Stimulated activated CD8-positive, alpha-beta memory T cell treated with anti-CD3 and anti-CD28 coated beads, Interleukin-7, amount 100 ng/mL, for 1 hour (primary cell): ENCODE results near the gene LIFR.

Experiments used
- DNase-seq, 2 donors: peaks; one replicate each; pipeline ENCODE4 v3.0.0-alpha.2; 2020; ENCODE audit warnings: low read depth in 2 of 2

The LIFR gene

DNA sequence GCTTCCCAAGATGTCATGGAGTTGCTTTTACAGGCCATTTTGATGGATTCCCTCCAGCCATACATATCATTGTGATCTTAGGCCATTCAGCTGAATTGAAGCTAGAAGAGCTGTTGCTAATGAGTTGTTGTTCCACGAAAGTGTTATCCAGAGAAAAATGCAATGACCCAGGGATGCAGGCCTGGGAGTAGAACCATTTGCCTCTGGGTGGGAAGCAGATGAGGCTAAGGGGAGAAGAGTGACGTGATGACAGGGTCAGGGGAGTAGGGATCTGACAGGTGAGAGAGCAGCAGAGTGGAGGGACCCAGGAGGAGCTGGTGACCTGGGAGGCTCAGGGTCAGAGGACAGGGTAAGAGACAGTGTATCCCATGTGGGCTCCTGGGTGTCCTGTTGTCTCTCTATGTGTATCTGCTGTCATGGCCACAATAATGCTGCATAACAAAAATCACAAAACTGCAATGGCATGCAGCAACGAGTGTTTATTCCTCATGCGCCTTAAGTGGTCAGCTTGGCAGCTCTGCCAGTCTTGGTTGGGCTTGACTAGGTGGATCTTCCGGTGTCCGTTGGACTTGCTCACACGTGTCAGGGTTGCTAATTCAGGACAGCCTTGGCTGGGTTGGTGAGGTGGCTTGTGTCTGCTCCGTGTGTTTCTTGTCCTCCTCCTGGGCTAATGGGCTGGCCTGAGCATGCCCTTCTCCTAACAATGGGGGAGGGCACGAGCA is 90.6 kb downstream of the LIFR start:
- DNase-seq, result no peak

DNA sequence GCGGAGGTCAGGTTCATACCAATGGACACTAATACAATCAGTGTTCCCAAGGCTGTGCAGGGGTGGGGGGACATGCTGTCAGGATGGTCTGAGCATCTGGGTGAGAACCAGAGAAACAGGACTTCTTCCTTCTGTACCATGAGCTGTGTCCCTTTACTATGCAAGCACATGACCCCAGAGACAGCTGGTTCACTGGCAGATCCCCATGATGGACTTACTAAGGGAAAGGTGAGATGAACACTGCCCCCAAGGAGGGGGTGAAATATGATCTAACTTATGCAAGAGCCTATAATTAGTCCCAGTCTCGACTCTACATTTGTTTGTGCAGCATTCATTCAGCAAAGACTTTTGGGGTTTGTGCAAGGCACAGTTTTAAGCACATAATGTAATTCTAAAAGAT is 91.4 kb downstream of the LIFR start:
- no peak for DNase-seq

DNA sequence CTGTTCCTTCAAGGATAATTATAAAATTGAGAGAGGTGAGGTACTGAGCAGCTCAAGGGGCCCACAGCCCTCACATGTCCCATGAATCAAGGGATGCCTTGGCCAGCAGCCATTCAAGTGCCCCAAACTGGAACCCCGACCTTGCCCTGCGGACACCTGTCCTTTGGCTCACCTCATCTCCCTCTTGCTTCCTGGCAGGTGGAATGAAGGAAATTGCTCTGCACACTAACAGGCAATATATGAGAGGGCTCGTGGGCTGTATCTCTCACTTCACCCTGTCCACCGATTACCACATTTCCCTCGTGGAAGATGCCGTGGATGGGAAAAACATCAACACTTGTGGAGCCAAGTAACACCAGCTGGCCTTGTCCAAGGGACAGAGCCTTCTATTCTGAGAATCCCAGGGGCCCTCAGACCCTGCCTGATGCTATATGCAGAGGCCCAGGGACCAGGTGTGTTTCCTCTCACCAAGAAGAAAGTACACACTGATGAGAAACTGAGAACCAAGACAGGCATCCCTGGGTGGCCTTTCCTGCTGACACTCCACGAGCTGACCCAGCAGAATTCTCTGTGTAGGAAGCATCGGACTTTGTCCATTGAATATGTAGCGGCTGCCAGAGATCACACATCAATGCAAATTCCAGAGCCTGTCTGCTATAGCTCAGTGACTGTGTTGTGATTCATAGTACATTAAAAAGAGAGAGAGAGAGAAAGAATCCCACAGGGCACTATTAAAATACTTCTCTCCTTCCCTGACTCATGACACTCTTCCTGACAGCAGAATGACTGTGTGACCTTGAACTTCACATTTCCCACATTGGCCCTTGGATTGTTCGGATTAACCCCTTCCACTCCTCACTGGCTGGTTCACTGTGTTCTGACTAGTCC is 92.6 kb downstream of the LIFR start:
- DNase-seq, result no peak

DNA sequence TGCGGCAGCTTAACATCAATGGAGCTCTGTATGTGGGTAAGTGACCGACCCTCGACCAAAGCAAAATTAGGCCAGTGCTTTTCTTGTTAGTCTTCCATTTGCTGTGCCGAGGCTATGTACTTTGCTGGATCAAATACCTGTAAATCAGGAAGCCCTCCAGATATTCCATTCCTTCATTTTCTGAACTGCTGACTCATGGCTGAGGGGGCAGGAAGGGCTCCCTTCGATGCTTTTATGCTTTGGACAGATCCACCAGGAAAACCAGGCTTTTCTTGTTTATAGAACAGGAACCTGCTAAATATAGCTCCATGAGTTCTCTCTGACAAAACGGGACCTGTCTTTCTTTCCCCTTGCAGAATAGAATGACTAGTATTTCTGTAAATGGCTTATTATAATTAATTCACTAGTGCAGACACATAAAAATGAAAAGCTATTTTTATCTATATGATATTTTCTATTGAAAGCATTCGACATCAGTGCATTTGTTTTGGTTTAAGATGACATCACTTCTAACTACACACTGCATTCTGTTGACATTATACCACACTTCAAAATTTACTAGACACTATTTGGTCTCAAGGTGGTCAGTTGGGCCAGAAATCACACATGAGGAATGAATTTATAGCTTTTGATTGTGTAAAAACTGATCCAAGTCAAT is 93.3 kb downstream of the LIFR start:
- no peak for DNase-seq

DNA sequence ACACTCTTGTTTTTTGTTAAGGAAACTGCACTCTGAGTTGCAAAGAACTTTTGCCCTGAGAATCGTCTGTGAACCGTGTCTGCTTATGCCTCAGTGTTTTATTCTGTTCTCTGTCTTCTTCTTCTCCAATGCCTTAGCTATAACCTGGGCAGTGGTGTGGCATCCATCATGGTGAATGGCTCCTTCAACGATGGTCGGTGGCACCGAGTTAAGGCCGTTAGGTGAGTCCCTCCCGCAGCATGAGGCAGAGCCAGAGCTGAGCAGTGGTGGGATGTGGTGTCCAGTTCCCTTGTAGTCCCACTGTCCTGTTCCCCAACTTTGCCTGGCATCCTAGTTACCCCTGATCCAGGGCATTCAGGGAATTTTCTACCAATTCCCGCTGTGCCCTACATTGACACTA is 98.3 kb downstream of the LIFR start:
- DNase-seq, result no peak

DNA sequence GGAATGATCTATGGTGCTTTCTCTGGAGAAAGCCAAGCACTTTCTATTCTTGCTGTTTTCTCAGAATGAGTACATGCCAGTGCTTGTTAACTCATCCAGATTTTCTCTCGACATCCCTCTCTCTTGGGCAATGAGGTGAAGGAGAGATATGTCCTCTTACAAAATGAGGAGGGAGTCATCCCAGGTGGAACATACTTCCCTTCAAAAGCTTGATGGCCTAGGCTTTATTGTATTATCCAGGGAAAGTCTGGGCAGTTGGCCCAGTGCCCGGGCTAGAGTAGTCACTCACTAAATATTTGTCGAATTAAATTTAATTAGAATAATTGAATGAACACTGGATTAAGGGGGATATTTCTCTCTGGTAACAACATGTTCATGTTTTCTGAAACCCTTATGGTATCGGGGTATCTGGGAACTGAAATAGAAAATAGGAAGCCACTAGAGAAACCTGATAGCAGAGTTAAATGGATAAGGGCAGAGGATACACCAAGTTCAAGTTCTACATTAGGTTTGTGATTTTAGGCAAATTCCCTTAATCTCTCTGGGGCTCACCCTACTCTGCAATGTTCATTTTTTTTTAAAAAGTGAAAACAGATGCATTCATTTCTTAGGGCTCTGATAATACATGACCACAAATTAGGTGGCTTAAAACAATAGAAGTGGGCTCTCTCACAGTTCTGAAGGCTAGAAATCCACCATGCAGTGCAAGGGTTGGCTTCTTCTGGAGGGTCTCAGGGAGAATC is 99.6 kb downstream of the LIFR start:
- DNase-seq, result no peak

DNA sequence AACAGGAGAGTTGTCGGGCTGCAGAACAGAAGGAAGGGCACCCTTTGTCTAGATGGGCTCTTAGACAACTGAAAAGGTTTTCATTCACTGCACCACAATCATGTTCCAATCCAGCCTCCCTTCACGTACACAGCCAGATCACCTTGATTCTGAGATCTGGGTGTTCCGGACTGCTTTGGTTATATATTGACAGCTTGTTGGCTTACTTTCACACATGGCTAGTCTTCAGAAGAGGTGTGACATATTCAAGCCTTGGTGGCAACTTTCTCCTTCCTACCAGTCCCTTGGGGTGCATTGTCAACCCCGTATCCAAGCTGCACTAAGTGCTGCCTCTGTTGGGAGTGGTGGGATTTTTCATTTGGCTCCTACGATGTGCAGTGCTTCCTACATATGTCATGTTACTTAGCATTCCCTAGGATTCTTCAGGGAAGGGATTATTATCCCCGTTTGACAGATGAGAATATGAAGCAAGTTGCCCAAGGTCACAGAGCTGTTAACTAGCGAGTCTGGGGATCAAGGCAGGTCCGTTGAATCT is 100.6 kb downstream of the LIFR start:
- DNase-seq, result no peak

DNA sequence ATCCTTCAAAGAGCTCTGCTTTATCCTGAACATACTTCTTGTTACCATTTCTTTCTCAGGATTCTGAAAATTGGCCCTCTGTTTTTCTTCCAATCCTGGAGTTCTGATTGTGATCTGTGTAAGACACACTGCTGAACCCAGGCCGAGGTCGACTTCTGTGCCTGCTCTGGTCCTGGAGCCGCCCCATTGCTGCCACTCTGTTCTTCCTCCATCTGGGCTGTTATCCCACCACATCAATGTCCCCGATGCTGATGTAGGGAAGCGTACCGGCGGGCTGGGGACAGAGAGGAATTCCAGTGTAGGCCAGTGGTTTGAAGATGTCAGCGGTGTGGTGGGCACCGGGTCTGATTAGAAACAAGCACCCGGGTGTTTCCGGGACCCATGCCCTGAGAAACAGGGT is 102.5 kb downstream of the LIFR start:
- no peak for DNase-seq

DNA sequence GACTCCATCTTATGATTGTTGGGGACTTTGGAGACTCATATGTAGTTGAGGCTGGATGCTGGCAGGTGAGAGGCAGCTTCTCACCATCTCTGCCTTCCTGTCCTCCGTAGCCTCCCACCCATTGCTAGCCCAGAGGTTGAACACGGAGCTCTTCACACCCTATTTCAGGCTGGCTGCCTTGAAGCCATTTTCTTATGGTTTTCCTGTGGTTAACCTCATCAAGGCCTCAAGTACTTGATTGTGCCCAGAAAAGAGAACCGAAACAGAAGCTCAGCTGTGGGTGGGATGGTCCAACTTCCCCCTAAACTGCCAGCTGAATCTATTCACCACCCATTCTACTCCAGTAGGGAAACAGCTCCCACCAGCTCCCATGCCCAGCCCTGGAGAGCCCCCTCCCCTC is 102.9 kb downstream of the LIFR start:
- no peak for DNase-seq

DNA sequence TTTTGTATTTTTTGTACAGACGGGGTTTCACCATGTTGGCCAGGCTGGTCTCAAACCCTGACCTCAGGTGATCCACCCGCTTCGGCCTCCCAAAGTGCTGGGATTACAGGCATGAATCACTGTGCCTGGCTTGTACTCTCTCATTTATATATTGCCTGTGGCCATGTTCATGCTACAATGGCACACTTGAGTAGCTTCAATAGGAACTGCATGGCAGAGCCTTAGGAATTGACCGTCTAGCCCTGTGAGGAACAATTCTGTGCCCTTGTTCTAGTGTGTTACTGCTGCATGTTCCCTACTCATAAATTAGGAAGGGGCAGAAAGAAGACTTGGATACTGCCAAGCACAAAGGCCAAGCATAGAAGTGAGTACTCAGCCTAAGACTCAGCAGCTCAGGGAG is 104.2 kb downstream of the LIFR start:
- no peak for DNase-seq

DNA sequence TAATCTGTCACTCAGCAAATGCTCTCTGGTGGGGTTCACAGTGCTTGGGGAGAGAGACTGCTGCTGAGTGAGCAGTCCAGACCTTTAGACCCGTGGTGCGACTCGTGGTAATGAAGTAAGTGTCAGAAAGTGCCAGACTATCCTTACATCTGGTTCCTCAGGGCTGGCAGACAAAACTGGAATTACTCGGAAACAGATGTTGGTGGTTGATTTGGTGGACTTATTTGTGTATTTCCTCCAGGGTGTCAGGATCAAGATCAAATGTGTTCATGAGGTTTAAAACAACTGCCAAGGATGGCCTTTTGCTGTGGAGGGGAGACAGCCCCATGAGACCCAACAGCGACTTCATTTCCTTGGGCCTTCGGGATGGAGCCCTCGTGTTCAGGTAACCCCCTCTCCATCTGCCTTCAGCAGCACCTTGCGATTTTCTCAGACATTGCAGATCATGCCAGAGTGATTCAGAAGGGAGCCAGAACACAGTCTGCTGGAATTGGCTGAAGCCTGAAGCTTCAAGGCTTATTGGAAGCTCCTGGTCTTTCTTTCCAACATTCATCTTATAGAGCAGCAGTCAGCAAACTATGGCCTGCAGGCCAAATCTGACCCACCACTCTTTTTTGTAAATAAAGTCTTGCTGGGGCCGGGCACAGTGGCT is 105.2 kb downstream of the LIFR start:
- DNase-seq, result no peak

DNA sequence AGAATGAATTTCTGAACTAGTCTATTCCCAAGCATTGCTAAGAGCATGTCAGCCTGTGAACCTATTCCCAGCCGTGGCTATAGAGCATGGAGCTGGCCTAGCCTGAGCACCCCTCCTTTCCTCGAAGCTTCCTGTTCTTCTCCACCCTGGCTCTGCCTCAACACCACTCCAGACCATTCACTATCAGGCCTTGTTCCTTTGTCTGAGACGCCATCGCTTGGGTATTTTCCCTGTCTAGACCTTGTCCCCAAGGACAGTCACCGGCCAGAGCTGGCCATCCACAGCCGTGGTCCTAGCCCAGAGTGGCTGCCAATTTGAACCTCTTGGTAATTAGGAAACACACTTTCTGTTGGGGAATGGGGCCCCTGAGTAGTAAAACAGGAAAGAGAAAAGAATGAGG is 105.8 kb downstream of the LIFR start:
- DNase-seq, result no peak

DNA sequence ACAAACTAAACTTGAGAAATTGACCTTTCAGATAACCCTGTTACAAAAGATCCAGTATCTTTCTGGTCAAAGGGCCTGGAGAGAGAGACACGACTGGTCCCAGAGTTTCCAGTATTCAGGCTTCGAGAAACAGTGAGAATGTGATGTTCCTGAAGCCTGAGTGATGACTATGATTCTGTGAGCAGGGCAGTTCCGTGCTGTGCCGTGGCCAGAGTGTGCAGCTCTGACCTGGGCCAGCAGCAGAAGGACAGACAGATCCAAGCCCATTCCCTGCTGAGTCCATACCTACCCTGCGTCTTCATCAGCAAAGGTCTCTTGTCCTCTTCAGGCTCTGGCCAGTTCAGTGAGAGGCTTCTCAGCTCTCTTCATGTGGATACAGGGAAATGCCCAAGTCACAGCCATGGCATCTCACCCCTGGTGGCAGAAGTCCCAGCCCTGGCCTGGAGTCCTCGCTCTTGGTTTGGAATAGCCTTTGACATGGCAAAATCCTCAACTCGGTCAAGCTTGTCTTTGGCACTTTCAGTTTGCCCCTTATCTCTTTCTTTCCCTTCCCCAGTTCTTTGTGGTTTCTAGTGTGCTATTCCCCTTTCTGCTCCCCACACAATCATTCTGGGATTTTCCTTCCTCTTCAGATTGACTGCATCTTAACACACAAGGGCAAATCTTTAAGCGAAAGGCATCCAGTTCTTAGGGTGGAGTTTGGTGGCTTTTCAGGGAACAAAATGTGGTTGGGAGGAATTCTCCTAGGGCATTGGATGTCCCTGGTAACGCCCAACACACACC is 107.7 kb downstream of the LIFR start:
- DNase-seq, result no peak

DNA sequence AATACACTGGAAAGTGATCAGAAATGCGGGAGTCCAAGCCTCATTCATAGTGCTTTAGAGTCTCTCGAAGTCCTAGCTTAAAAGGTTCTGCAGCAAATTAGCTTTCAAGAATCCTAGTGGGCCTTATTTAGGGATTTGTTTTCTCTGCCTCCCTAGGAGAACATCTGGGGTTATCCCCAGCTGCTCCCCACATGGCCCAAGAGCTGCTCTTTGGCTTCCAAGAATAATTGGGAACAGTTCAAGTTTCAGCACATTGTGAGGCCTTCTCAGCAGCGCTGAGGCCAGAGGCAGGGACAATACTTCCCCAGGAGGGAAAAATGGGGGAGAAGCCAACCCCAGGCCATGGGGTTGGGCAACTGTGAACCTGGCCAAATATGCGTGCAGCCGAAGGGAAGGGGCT is 108.7 kb downstream of the LIFR start:
- no peak for DNase-seq

DNA sequence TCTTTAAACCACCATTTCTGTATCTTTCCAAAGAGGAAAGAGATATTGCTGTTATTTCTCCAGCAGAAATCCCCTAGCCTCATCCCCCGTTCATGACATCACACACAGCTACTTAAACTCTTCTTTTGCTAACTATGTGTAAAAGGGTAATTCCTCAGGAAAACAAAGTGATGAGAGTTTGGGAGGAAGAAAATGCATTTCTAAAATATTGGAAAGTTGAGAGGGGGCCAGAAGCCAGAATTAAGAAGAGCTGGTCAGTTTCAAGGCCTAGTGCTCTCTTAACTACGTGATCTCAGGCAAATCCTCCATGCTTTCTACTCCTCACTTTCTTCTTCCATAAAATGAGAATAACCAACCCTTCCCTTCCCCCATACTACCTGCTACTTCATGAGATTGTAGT is 109.4 kb downstream of the LIFR start:
- DNase-seq, result no peak

DNA sequence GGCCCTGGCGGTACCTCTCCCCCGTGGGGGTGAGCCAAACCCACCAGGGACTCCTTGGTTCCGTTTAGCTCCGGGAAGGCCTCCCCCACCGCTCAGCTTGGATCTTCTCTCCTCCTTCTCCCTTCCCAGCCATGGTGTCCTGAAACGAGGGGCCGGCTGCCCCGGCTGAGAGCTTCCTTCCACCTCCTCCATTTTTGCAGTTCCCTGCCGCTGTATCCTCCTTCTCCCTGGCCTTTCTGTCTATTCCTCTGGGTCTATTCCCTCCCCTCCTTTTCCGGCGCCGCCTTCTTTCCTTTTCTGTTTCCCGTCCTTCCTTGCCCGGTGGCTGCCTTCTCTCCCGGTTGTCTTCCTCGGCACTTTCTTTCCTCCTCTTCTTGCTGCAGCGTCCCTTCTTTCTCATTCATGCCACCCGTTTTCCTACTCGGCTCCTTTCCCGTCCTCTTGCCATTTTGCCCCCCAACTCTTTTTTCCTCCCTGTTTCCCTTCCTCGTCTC is 110.4 kb downstream of the LIFR start:
- DNase-seq, result no peak

DNA sequence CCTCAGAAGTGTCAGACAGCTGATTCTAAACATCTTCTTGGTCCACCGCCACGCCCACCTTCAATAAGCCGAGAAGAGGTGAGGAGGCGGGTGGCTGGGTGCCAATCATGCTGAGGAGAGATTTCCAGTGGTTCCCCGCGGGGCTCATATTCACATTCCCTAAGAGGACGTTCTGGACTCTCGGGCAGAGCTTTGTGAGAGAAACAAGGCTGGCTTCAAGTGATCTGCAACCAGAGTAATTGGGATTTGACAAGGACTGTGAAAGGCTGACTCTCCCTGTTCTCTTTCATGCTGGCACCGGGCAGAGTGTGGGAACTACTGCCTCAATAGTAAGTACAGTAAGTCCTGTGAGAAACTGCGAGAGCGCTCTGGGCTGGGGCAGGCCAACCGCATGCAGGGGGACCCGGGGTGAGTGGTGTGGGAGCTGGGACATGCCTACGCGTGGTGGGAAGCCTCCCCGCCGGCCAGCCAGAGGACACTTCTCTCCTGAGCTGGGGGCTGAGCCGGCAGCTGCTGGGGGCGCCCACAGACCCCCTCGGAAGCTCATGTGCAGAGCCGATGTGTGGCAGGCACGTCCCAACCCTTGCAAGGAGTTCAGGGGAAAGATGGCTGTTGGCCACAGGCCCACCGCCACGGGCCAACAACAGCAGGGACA is 110.9 kb downstream of the LIFR start:
- DNase-seq, result no peak

DNA sequence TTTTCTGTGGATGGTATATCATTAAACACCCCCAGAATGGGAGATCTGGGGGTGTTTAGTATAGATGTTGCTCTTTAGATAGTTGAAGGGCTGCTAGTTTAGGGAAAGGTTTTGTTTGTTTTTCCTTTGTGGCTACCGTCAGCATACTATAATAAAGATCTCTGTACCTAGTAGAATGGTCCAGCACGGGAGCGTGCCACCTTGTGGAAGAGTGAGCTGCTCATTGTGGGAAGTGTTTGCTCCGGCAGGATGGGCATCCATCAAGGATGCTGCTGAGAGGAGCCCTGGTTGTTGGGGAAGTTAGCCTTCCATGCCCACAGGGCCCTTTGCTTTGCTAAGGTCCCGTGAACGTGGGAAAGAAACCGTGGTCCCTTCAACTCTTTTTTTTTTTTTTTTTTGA is 113.1 kb downstream of the LIFR start:
- DNase-seq, result no peak

DNA sequence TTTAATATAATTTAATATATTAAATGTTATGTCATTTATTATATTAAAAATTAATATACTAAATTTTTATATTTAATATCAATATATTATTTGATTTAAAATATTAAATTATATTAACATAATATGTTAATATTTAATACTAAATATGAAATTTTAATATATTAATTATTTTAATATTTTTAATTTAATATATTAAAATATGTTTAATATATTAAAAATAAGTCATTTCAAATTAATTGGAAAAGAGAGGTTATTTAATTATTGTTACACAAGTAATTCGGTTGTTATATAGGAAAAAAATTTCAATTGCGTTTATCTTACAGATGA is 114.2 kb downstream of the LIFR start:
- DNase-seq, result no peak
